Ishikawa (cell line): ENCODE measurements around the gene GRIP2.

Experiments used
- EP300 ChIP-seq: IDR thresholded peaks from 2 replicates; pipeline ENCODE4 v1.6.1; 2012; ENCODE audit warnings: borderline replicate concordance
- MAX ChIP-seq: IDR thresholded peaks from 2 replicates; pipeline ENCODE4 v1.6.1; 2012
- REST ChIP-seq: IDR thresholded peaks from 2 replicates; pipeline ENCODE4 v1.6.1; 2012; ENCODE audit warnings: low read depth, mild to moderate bottlenecking
- TAF1 ChIP-seq: IDR thresholded peaks from 2 replicates; pipeline ENCODE4 v1.6.1; 2012; ENCODE audit warnings: low read depth, mild to moderate bottlenecking

GRCh38 chr3:14471016-14471415 is 69.1 kb downstream of the GRIP2 start:
- no peak for TF ChIP-seq MAX
- TF ChIP-seq REST: no peak
- TF ChIP-seq TAF1: no peak
- TF ChIP-seq EP300: no peak
